Chondrocyte (in vitro differentiated cells): ENCODE data around the gene SGK2. TPM values are rescaled to one million over a fixed set of nuclear protein-coding genes. Genes with fewer than 3 reads are reported as not detected.

Experiments used
- DNase-seq: peaks from one replicate; pipeline ENCODE4 v3.0.0; 2021; ENCODE audit warnings: mixed read lengths, low spot score
- H3K27ac Mint-ChIP-seq: one replicate; pipeline ENCODE4 v1.8.0; 2021; ENCODE audit warnings: mild to moderate bottlenecking, moderate library complexity, mixed read lengths; ENCODE audit not compliant: unreplicated experiment
- H3K27me3 Mint-ChIP-seq: 2 replicates; pipeline ENCODE4 v1.8.0; 2021; ENCODE audit warnings: low read depth, mixed read lengths
- H3K36me3 Mint-ChIP-seq: 2 replicates; pipeline ENCODE4 v1.8.0; 2021; ENCODE audit warnings: low read depth, mixed read lengths
- H3K4me1 Mint-ChIP-seq: 2 replicates; pipeline ENCODE4 v1.8.0; 2021; ENCODE audit warnings: low read depth, mild to moderate bottlenecking, mixed read lengths
- H3K4me3 Mint-ChIP-seq: one replicate; pipeline ENCODE4 v1.8.0; 2021; ENCODE audit warnings: mild to moderate bottlenecking, moderate library complexity, mixed read lengths; ENCODE audit not compliant: unreplicated experiment
- H3K9me3 Mint-ChIP-seq: 2 replicates; pipeline ENCODE4 v1.8.0; 2021; ENCODE audit warnings: low read depth, mixed read lengths
- total RNA-seq: library from RNA; stranded (reverse); gene quantifications from 3 replicates; pipeline ENCODE4 v1.2.1, GENCODE V29; 2021
- TF ChIP-seq, protein P1 (sequence below): fragments of 200-600 bp; sonication (generic); IDR thresholded peaks from 2 replicates; pipeline ENCODE4 v1.5.0; 2021; ENCODE audit warnings: antibody characterized with exemption, mild to moderate bottlenecking, moderate library complexity

SGK2 gene
- total RNA-seq, 1 donor from 2014 or later: 0.45 TPM

DNA sequence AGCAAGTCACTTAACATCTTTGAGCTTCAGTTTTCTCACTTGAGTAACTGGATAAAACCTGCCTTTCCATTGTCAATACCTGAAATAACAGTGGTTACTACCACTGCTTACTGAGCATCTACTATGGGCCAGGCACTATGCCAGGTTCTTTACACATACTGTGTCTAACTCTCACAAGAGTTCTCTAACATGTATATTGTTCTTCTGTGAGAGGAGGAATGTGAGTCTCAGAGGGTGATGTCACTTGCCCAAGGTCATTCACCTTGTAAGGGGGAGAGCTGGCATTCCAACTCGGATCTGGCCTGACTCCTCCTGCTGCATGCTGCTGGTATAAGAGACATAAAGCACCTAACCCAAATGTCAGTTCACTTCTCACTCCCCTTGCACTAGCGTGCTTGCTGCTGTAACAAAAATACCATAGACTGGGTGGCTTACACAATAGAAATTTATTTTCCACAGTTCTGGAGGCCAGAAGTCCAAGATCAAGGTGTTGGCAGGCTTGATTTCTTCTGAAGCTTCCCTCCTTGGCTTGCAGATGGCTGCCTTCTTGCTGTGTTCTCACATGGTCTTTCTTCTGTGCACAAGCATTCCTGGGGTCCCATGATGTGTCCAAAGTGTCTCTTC is 21.9 kb upstream of the SGK2 start:
- TF ChIP-seq, protein P1, sequence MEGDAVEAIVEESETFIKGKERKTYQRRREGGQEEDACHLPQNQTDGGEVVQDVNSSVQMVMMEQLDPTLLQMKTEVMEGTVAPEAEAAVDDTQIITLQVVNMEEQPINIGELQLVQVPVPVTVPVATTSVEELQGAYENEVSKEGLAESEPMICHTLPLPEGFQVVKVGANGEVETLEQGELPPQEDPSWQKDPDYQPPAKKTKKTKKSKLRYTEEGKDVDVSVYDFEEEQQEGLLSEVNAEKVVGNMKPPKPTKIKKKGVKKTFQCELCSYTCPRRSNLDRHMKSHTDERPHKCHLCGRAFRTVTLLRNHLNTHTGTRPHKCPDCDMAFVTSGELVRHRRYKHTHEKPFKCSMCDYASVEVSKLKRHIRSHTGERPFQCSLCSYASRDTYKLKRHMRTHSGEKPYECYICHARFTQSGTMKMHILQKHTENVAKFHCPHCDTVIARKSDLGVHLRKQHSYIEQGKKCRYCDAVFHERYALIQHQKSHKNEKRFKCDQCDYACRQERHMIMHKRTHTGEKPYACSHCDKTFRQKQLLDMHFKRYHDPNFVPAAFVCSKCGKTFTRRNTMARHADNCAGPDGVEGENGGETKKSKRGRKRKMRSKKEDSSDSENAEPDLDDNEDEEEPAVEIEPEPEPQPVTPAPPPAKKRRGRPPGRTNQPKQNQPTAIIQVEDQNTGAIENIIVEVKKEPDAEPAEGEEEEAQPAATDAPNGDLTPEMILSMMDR: no peak
- H3K4me1 Mint-ChIP-seq: no peaks in the 10 kb centered on the region
- H3K27me3 Mint-ChIP-seq: no peaks in the 10 kb centered on the region
- no peaks in the 10 kb centered on the region for H3K9me3 Mint-ChIP-seq
- H3K36me3 Mint-ChIP-seq: peaks cover 4% of the 10 kb centered on the region
- H3K4me3 Mint-ChIP-seq: no peak overlapping the region
- H3K27ac Mint-ChIP-seq: no peak overlapping the region
- no peak for DNase-seq

DNA sequence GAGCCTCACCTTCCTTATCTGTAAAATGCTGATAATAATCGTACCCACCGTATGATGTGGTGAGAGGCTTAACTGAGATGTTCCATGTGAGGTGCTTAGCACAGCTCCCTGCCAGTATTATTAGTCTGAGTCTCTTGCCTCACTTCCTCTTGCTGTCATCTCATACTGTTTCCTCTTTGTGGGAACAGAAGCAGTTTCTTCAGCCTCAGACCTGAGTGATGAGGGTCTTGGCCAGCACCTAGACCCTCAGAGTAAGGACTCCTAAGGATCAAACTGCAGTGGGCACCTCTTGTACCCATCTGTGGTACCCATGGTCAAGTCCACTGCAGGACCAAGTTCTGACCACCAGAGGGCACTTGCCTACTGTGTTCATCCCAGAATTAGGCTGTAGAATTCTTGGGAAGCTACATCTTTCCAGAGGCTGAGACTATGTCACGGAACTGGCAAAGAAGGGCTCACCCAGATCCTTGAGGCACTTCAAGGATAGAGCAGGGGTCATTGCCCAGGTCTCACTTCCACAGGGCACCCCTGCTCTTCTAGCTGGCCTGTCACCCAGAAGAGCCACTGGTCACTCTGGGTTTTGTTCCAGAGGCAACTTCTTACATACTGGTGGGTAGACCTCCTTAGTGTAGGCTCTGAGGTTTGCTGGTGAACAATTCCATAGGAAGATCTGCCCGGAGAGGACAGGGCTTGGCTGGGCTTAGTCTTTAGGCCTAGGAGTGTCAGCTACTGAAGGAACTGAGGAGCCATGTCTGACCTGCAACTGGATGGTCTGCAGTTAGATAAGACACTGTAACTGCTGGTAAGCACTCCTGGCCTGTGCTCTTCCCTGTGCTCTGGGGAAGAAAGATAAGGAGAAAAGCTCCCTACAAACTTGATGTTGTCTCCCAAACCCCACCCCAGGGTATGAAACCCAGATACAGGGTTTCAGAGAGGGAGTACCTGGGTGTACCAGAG is 20.6 kb upstream of the SGK2 start:
- Mint-ChIP-seq H3K27ac (no peak overlapping the region), H3K9me3 (no peaks in the 10 kb centered on the region), H3K4me1 (no peaks in the 10 kb centered on the region), H3K4me3 (no peak overlapping the region), H3K36me3 (peaks cover 6% of the 10 kb centered on the region), H3K27me3 (no peaks in the 10 kb centered on the region)
- no peak for DNase-seq
- TF ChIP-seq, protein P1: peak; percentile 98

DNA sequence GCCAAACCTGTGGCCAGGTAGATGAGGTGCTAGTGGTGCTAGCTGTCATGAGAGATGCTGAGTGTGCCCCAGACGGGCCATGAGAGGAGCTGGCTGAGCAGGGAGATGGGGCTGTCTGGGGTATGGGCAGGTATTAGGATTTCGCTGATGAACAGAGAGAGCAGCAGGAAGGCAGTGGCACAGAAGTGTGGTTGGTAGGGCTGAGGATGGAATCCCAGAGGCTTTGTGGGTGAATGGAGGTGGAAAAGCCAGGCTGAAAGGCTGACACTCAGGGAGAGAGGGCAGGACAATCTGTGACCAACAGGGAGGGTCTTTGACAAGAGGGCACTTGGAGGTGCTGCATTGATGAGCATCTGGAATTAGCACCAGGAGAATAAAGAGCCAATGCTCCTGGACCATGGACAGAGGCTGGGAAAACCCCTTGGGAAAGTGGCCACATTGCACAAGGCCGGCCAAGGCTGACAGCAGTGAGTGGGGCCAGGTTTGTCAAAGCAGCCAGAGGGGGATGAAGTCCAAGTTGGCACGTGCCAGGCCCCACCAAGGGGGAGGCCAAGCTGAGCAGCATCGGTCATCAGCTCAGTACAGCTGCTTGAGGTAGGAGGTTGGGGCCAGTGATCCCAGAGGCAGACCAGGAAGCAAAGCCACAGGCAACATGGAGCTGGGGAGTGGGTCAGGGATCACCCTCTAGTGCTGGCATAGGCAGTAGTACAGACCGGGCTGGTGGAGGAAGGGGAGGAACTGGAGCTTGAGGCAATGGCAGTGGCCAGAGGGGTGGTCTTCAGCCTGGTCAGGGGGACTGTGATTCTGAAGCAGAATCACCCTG is 19.7 kb upstream of the SGK2 start:
- no peak overlapping the region for H3K4me3 Mint-ChIP-seq
- H3K9me3 Mint-ChIP-seq: no peaks in the 10 kb centered on the region
- H3K36me3 Mint-ChIP-seq: peaks cover 8% of the 10 kb centered on the region
- no peak for DNase-seq
- no peaks in the 10 kb centered on the region for H3K4me1 Mint-ChIP-seq
- H3K27me3 Mint-ChIP-seq: no peaks in the 10 kb centered on the region
- no peak overlapping the region for H3K27ac Mint-ChIP-seq
- TF ChIP-seq, protein P1: no peak

DNA sequence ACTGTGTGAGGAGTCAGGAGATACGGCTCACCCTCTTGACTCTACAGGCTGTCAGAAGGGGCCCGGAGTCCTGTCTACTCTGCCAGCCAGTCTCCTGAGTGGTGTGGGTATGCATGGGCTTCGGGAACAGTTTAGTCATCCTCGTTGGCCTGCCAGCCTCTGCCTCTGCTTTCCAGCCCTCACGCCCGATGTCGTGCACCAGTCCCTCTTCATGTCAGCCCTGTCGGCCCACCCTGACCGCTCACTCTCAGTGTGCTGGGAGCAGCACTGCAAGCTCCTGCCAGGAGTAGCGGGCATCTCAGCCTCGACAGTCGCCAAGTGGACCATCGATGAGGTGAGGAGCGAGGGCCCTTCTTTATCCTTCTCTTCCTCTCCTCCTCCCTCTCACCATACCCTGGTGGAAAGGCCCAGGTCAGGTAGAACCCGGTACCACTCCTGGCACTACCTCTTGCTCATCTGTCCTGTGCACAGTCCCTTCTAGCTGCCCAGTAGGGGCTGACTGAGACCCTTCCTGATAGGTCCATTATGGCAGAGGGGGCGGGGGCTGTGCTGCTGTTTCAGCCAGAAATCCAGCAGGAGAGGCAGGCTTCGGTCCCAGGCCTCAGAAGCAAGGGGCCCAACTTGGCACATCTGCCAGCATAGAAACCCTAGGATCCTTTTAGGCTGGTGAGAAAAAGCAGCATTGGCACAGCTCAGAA is 18.7 kb upstream of the SGK2 start:
- Mint-ChIP-seq H3K4me3 (no peak overlapping the region), H3K9me3 (no peaks in the 10 kb centered on the region), H3K36me3 (peaks cover 8% of the 10 kb centered on the region), H3K27me3 (no peaks in the 10 kb centered on the region), H3K4me1 (no peaks in the 10 kb centered on the region), H3K27ac (no peak overlapping the region)
- no peak for DNase-seq
- TF ChIP-seq, protein P1: no peak
